GM13976 (cell line): ENCODE measurements around the gene KCTD12.

ENCODE experiments used
- DNase-seq: peaks from one replicate; pipeline ENCODE4 v3.0.0; 2012; ENCODE audit warnings: low spot score
- in situ Hi-C: fragments of 300-500 bp; cut with MboI; formaldehyde crosslinking; loops from one replicate; pipeline ENCODE4 v1.12.0; 2022; ENCODE audit warnings: low sequenced_read_pairs, mixed read lengths, inconsistent platforms; ENCODE audit not compliant: unreplicated experiment
- TF ChIP-seq, protein P1 (sequence below): IDR thresholded peaks from 2 replicates; pipeline ENCODE4 v1.5.1; 2012; ENCODE audit warnings: borderline replicate concordance, mild to moderate bottlenecking; ENCODE audit not compliant: insufficient read depth; ENCODE audit errors: extremely low read depth, missing control alignments, control extremely low read depth

KCTD12 gene

DNA sequence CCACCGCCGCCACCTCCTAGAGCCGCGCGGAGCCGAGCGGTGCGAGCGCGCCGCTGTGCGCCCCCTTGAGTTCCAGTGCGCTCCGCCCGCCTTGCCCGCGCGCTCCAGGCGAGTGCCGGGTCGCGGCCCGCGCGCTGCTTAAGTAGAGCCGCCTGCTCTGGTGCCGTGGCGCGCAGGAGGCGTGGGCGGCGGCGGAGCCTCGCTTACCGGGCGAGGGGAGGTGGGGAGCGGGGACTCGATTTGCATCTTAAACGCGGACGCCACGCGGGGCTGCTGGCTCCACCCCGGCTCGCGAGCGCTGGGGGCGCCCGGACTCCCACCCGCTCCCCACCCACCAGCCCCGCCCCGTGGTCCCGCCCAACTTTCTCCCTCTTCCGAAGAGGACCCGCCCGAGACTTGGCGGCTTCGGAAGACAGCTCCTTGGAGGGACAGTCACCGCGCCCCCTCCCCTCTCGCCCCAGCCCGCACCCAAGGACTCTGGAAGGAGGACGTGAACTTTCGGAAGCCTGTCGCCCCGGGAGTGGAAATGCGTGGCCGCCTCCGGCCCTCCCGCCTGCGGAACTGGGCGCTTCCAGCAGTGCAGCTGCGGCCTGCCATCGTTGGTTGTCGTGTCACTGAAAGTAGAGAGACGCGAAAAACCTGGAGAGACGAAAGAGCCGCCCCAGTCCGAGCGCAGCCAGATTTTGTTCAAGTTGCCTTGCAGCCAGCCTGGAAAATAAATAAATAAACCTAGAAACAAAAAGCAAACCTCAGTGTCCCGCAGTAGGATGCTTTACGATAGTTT is at the start of gene KCTD12:
Gene KCTD12 (minus strand): TSS at position 114 of the 784 bp plus-strand sequence. CDS start 257 bp downstream, outside the sequence.
- DNase-seq, result peak; percentile 81
- in situ Hi-C loops, result no loop called here

DNA sequence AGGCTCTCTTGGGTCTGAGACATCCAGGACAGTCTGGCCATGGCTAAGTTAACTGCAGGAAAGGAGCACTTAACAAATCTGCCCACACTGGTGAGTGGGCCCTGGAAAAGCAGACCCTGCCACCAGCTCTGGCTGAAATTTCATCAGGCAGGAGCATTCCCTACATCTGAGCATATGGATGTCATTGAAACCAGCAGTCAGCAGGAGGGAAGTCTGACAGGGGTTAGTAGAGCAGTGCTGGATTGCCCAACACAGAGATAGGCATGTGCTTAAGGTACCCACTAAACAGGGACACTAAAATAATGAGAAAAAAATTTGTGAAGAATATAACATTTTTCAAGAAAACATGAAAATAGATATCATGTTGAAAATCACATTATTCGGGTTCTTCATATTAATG is 48.5 kb upstream of the KCTD12 start:
- in situ Hi-C loops, result no loop called here
- DNase-seq, result no peak
- TF ChIP-seq, protein P1, sequence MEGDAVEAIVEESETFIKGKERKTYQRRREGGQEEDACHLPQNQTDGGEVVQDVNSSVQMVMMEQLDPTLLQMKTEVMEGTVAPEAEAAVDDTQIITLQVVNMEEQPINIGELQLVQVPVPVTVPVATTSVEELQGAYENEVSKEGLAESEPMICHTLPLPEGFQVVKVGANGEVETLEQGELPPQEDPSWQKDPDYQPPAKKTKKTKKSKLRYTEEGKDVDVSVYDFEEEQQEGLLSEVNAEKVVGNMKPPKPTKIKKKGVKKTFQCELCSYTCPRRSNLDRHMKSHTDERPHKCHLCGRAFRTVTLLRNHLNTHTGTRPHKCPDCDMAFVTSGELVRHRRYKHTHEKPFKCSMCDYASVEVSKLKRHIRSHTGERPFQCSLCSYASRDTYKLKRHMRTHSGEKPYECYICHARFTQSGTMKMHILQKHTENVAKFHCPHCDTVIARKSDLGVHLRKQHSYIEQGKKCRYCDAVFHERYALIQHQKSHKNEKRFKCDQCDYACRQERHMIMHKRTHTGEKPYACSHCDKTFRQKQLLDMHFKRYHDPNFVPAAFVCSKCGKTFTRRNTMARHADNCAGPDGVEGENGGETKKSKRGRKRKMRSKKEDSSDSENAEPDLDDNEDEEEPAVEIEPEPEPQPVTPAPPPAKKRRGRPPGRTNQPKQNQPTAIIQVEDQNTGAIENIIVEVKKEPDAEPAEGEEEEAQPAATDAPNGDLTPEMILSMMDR, result no peak

More for the DNA sequence above, at the start of gene KCTD12:
- TF ChIP-seq, protein P1, result peak; percentile 58

DNA sequence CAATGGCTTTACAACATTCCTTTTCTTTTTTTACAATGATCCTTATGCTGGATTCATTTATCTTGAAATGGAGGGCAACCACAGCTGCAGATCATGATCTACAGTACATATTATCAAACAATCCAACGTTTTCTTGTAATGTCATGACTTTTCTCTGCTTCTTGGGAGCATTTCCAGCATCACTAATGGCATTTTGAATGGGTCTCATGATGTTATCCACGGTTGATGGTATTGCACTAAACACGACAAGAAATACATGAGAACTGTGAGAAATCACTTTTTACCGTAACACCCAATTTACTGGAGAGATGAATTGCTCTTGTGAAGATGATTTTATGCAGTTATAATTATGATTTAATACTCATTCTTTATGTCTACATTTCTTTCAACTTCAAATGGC is 45.9 kb upstream of the KCTD12 start:
- TF ChIP-seq, protein P1, result no peak
- in situ Hi-C loops, result no loop called here
- no peak for DNase-seq

DNA sequence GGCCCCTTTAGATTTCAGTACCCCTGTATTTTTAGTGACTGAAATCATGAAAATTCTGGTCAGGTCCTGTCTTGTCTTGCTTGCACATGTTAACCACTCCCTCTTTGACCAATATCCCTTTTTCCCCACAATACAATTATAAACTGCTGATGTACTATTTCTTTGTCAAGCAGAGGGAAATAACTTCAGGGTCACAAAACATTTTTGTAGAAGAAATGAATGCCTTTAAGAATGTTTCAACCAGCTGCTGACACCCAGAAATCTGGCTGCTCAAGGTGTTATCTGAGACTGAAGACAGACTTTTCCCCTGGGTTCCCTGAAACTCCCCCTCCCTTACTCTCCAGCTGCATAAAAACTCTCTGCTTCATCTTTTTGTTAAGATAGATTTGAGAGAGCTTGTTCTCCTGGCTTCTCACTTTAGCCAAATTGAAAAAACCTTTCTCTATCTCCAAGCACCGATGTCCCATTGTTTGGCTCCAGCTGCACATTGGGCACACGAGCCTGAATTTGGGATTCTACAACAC is 43.7 kb upstream of the KCTD12 start:
- TF ChIP-seq, protein P1, result no peak
- in situ Hi-C loops, result no loop called here
- DNase-seq, result no peak

DNA sequence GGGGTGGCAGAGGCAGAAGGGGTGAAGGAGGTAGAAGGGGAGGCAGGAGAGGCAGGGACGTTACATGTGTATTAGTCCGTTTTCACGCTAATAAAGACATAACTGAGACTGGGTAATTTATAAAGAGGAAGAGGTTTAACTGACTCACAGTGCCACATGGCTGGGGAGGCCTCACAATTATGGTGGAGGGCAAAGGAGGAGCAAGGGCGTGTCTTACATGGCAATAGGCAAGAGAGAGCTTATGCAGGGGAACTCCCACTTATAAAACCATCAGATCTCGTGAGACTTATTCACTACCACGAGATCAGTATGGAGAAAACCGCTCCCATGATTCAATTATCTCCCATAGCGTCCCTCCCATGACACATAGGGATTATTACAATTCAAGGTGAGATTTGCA is 43.1 kb upstream of the KCTD12 start:
- in situ Hi-C loops, result no loop called here
- TF ChIP-seq, protein P1, result no peak
- DNase-seq, result no peak

DNA sequence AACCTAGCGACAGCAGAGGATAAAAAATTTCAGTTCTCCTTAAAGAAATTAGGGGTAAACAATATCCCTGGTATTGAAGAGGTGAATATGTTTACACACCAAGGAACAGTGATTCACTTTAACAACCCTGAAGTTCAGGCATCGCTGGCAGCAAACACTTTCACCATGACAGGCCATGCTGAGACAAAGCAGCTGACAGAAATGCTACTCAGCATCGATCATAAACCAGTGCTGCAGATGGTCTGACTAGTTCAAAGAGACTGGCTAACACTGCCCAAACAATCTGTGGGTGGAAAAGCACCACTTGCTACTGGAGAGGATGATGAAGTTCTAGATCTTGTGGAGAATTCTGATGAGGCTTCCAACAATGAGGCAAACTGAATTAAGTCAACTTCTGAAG is 42.3 kb upstream of the KCTD12 start:
- DNase-seq, result no peak
- TF ChIP-seq, protein P1, result no peak
- in situ Hi-C loops, result no loop called here
